Suprapubic skin (tissue), 4 donors: ENCODE results near the gene RTTN.

Source experiments
- EP300 ChIP-seq: sonication (generic); formaldehyde crosslinking; IDR thresholded peaks from one replicate; pipeline ENCODE4 v1.6.1; 2017; ENCODE audit warnings: antibody characterized with exemption
- POLR2A ChIP-seq, 2 donors: fragments of 450-650 bp; IDR thresholded peaks; one replicate each; pipeline ENCODE4 v1.6.1; 2017; ENCODE audit warnings: antibody characterized with exemption in 2 of 2, mild to moderate bottlenecking in 2 of 2, moderate library complexity in 2 of 2
- POLR2AphosphoS5 ChIP-seq, 3 donors: sonication (generic); formaldehyde crosslinking; IDR thresholded peaks; one replicate each; pipeline ENCODE4 v1.6.1; 2017; ENCODE audit warnings: antibody characterized with exemption in 3 of 3
- TF ChIP-seq, protein P1 (sequence below), 2 donors: fragments of 200-600 bp in 1 of 2; fragments of 450-650 bp in 1 of 2; sonication (generic) in 1 of 2; IDR thresholded peaks; one replicate each; pipeline ENCODE4 v1.5.1; 2016 to 2019; ENCODE audit warnings: antibody characterized with exemption in 2 of 2, mild to moderate bottlenecking in 1 of 2, moderate library complexity in 1 of 2

DNA sequence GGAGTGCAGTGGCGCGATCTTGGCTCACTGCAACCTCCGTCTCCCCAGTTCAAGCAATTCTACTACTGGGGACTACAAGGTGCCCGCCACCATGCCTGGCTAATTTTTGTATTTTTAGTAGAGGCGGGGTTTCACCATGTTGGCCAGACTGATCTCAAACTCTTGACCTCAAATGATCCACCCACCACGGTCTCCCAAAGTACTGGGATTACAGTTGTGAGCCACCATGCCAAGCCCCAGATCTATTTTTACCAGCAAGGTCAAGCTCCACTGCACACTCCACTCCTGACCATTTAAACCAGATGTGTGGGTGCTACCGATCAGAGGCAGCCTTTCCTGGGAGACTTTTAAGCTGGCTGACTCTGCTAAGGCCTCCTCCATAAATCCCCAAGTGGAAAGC is 190.4 kb downstream of the RTTN start:
- TF ChIP-seq EP300: no peak
- no peak for TF ChIP-seq POLR2A (IDR thresholded peaks at IDR 0.05)
- TF ChIP-seq, protein P1, sequence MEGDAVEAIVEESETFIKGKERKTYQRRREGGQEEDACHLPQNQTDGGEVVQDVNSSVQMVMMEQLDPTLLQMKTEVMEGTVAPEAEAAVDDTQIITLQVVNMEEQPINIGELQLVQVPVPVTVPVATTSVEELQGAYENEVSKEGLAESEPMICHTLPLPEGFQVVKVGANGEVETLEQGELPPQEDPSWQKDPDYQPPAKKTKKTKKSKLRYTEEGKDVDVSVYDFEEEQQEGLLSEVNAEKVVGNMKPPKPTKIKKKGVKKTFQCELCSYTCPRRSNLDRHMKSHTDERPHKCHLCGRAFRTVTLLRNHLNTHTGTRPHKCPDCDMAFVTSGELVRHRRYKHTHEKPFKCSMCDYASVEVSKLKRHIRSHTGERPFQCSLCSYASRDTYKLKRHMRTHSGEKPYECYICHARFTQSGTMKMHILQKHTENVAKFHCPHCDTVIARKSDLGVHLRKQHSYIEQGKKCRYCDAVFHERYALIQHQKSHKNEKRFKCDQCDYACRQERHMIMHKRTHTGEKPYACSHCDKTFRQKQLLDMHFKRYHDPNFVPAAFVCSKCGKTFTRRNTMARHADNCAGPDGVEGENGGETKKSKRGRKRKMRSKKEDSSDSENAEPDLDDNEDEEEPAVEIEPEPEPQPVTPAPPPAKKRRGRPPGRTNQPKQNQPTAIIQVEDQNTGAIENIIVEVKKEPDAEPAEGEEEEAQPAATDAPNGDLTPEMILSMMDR (IDR thresholded peaks at IDR 0.05): no peak
- no peak for TF ChIP-seq POLR2AphosphoS5 (IDR thresholded peaks at IDR 0.05)
